ENCODE measurements around the gene MRPS22. TPM values are rescaled to one million over a fixed set of nuclear protein-coding genes. Genes with fewer than 3 reads are reported as not detected.

The MRPS22 gene
- total and polyA plus RNA-seq, 4 donors: 33.3 to 54.9 (median 44.6) TPM

GRCh38 chr3:139322346-139322745, 21.5 kb upstream of the MRPS22 start:
- TF ChIP-seq NR2F2 (IDR thresholded peaks at IDR 0.05) (no peak), SP1 (IDR thresholded peaks at IDR 0.05) (no peak), HNF4A (conservative IDR thresholded peaks at IDR 0.05) (no peak), EGR1 (IDR thresholded peaks at IDR 0.05; ENCODE audit: low read depth in 2 of 2) (no peak), YY1 (IDR thresholded peaks at IDR 0.05) (no peak), FOXA1 (IDR thresholded peaks at IDR 0.05) (no peak), RXRA (IDR thresholded peaks at IDR 0.05) (no peak), TAF1 (conservative IDR thresholded peaks at IDR 0.05) (no peak), GABPA (IDR thresholded peaks at IDR 0.05 in 1 of 2, conservative IDR thresholded peaks at IDR 0.05 in 1 of 2) (no peak), MAX (IDR thresholded peaks at IDR 0.05) (no peak), JUND (IDR thresholded peaks at IDR 0.05) (no peak), FOXA2 (IDR thresholded peaks at IDR 0.05) (no peak), HNF4G (IDR thresholded peaks at IDR 0.05) (no peak)
- TF ChIP-seq, protein P1, sequence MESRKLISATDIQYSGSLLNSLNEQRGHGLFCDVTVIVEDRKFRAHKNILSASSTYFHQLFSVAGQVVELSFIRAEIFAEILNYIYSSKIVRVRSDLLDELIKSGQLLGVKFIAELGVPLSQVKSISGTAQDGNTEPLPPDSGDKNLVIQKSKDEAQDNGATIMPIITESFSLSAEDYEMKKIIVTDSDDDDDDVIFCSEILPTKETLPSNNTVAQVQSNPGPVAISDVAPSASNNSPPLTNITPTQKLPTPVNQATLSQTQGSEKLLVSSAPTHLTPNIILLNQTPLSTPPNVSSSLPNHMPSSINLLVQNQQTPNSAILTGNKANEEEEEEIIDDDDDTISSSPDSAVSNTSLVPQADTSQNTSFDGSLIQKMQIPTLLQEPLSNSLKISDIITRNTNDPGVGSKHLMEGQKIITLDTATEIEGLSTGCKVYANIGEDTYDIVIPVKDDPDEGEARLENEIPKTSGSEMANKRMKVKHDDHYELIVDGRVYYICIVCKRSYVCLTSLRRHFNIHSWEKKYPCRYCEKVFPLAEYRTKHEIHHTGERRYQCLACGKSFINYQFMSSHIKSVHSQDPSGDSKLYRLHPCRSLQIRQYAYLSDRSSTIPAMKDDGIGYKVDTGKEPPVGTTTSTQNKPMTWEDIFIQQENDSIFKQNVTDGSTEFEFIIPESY (IDR thresholded peaks at IDR 0.05): no peak
- TF ChIP-seq, protein P2, sequence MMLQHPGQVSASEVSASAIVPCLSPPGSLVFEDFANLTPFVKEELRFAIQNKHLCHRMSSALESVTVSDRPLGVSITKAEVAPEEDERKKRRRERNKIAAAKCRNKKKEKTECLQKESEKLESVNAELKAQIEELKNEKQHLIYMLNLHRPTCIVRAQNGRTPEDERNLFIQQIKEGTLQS (IDR thresholded peaks at IDR 0.05): no peak
- TF ChIP-seq, protein P3, sequence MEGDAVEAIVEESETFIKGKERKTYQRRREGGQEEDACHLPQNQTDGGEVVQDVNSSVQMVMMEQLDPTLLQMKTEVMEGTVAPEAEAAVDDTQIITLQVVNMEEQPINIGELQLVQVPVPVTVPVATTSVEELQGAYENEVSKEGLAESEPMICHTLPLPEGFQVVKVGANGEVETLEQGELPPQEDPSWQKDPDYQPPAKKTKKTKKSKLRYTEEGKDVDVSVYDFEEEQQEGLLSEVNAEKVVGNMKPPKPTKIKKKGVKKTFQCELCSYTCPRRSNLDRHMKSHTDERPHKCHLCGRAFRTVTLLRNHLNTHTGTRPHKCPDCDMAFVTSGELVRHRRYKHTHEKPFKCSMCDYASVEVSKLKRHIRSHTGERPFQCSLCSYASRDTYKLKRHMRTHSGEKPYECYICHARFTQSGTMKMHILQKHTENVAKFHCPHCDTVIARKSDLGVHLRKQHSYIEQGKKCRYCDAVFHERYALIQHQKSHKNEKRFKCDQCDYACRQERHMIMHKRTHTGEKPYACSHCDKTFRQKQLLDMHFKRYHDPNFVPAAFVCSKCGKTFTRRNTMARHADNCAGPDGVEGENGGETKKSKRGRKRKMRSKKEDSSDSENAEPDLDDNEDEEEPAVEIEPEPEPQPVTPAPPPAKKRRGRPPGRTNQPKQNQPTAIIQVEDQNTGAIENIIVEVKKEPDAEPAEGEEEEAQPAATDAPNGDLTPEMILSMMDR (IDR thresholded peaks at IDR 0.05; ENCODE audit: low read depth, low read length, missing input control): no peak
- no peak overlapping the region for H3K27ac ChIP-seq (ENCODE audit: low read depth in 1 of 2, low read length in 2 of 2)
- H3K4me3 ChIP-seq (ENCODE audit: low read depth in 1 of 3, low read length in 3 of 3): no peak overlapping the region
- DNase-seq (ENCODE audit: low spot score): no peak
- no peaks in the 10 kb centered on the region for H3K36me3 ChIP-seq (ENCODE audit: control insufficient read depth in 4 of 4, insufficient read depth in 3 of 4, low read depth in 1 of 4, low read length in 3 of 4)
- no peak overlapping the region for H3K9ac ChIP-seq (ENCODE audit: low read depth in 1 of 2, low read length in 2 of 2)
- no peaks in the 10 kb centered on the region for H3K4me1 ChIP-seq (ENCODE audit: control insufficient read depth in 4 of 4, insufficient read depth in 4 of 4, low read length in 3 of 4)
- WGBS: 81% methylated on average over 5 of the region's 5 CpGs
- no peaks in the 10 kb centered on the region for H3K9me3 ChIP-seq (ENCODE audit: control insufficient read depth in 4 of 4, low read length in 3 of 4)
- no peaks in the 10 kb centered on the region for H3K27me3 ChIP-seq (ENCODE audit: control insufficient read depth in 4 of 4, insufficient read depth in 4 of 4, low read length in 3 of 4)

DNA sequence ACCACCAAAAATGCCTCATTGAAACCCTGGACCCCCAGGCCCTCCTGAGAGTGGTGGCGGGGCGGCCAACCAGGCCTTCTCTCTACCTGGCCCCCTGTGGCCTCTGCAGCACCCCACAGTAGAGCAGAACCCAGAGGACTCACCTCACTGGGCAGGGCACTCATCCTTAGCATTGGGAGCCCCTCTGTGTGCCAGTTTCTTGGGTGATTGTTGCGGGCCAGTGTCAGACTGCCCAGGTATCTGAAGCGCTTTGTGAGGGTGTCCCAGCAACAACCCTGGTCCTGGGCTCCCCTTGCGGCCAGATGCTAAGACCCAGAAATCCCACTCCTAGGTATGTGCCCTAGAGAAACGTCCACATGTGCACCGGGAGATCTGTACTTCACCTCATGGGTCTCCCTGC, 20.7 kb upstream of the MRPS22 start:
- no peaks in the 10 kb centered on the region for H3K27me3 ChIP-seq (ENCODE audit: control insufficient read depth in 4 of 4, insufficient read depth in 4 of 4, low read length in 3 of 4)
- H3K9ac ChIP-seq (ENCODE audit: low read depth in 1 of 2, low read length in 2 of 2): no peak overlapping the region
- no peaks in the 10 kb centered on the region for H3K36me3 ChIP-seq (ENCODE audit: control insufficient read depth in 4 of 4, insufficient read depth in 3 of 4, low read depth in 1 of 4, low read length in 3 of 4)
- TF ChIP-seq, protein P4, sequence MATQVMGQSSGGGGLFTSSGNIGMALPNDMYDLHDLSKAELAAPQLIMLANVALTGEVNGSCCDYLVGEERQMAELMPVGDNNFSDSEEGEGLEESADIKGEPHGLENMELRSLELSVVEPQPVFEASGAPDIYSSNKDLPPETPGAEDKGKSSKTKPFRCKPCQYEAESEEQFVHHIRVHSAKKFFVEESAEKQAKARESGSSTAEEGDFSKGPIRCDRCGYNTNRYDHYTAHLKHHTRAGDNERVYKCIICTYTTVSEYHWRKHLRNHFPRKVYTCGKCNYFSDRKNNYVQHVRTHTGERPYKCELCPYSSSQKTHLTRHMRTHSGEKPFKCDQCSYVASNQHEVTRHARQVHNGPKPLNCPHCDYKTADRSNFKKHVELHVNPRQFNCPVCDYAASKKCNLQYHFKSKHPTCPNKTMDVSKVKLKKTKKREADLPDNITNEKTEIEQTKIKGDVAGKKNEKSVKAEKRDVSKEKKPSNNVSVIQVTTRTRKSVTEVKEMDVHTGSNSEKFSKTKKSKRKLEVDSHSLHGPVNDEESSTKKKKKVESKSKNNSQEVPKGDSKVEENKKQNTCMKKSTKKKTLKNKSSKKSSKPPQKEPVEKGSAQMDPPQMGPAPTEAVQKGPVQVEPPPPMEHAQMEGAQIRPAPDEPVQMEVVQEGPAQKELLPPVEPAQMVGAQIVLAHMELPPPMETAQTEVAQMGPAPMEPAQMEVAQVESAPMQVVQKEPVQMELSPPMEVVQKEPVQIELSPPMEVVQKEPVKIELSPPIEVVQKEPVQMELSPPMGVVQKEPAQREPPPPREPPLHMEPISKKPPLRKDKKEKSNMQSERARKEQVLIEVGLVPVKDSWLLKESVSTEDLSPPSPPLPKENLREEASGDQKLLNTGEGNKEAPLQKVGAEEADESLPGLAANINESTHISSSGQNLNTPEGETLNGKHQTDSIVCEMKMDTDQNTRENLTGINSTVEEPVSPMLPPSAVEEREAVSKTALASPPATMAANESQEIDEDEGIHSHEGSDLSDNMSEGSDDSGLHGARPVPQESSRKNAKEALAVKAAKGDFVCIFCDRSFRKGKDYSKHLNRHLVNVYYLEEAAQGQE (IDR thresholded peaks at IDR 0.05): no peak
- TF ChIP-seq FOXA2 (IDR thresholded peaks at IDR 0.05) (no peak), GABPA (IDR thresholded peaks at IDR 0.05 in 1 of 2, conservative IDR thresholded peaks at IDR 0.05 in 1 of 2) (no peak), HNF4A (conservative IDR thresholded peaks at IDR 0.05) (no peak), SP1 (IDR thresholded peaks at IDR 0.05) (no peak), NR2F2 (IDR thresholded peaks at IDR 0.05) (no peak), JUND (IDR thresholded peaks at IDR 0.05) (no peak), MAX (IDR thresholded peaks at IDR 0.05) (no peak), YY1 (IDR thresholded peaks at IDR 0.05) (no peak), FOXA1 (IDR thresholded peaks at IDR 0.05) (no peak), RAD21 (IDR thresholded peaks at IDR 0.05) (no peak)
- TF ChIP-seq, protein P1 (IDR thresholded peaks at IDR 0.05): no peak
- TF ChIP-seq, protein P3 (IDR thresholded peaks at IDR 0.05; ENCODE audit: low read depth, low read length, missing input control): no peak
- TF ChIP-seq, protein P2 (IDR thresholded peaks at IDR 0.05): no peak
- H3K4me1 ChIP-seq (ENCODE audit: control insufficient read depth in 4 of 4, insufficient read depth in 4 of 4, low read length in 3 of 4): no peaks in the 10 kb centered on the region
- no peaks in the 10 kb centered on the region for H3K9me3 ChIP-seq (ENCODE audit: control insufficient read depth in 4 of 4, low read length in 3 of 4)
- H3K27ac ChIP-seq (ENCODE audit: low read depth in 1 of 2, low read length in 2 of 2): no peak overlapping the region
- no peak overlapping the region for H3K4me3 ChIP-seq (ENCODE audit: low read depth in 1 of 3, low read length in 3 of 3)
- 94% methylated on average over 7 of the region's 7 CpGs for WGBS
- DNase-seq (ENCODE audit: low spot score): no peak

Measured in liver (tissue), 9 donors.